Endothelial cell of umbilical vein (primary cell): ENCODE data around the gene RBM20. TPM values are rescaled to one million over a fixed set of nuclear protein-coding genes. Genes with fewer than 3 reads are reported as not detected.

Experiments used
- BruUV-seq: library from RNA; stranded (reverse); fragments of 400-500 nt; replicated peaks from 2 replicates; lab custom pipeline; 2021; lab: Mats Ljungman, UMichigan
- CTCF ChIA-PET: fragments of 300-600, 350-600 bp; sonication (Branson Sonifier 250); formaldehyde crosslinking; loops from one replicate; lab custom pipeline; 2021; ENCODE audit warnings: antibody characterized with exemption, inconsistent platforms; lab: Charles Lee
- POLR2A ChIA-PET: fragments of 300-600, 350-600 bp; sonication (Branson Sonifier 250); formaldehyde crosslinking; loops from one replicate; lab custom pipeline; 2021; ENCODE audit warnings: antibody characterized with exemption, inconsistent platforms; lab: Charles Lee
- DNase-seq: peaks from one replicate; pipeline ENCODE4 v3.0.0-alpha.2; 2011; ENCODE audit warnings: low read depth, low spot score
- FAIRE-seq: peaks from 2 replicates; lab custom pipeline; 2011; peaks lifted over from hg19 to GRCh38; lab: Jason Lieb, UNC
- H2AFZ ChIP-seq: 2 replicates; pipeline ENCODE4 v1.6.0; 2012; ENCODE audit warnings: low read depth, low read length, control low read depth, inconsistent platforms
- H3K27ac ChIP-seq: 2 replicates; pipeline ENCODE4 v1.5.1; 2011; ENCODE audit warnings: low read depth, mild to moderate bottlenecking, control low read depth, low read length, moderate library complexity; ENCODE audit not compliant: insufficient read depth
- H3K27me3 ChIP-seq, 2 experiments: 2 replicates each; pipeline versions ENCODE4 v1.6.0 to v1.6.1; 2011; ENCODE audit warnings: low read length in 2 of 2, mixed read lengths in 1 of 2; ENCODE audit not compliant: control insufficient read depth in 2 of 2, insufficient read depth in 2 of 2
- H3K36me3 ChIP-seq, 2 experiments: 2 replicates in 1 of 2; 3 replicates in 1 of 2; pipeline ENCODE4 v1.5.1; 2011; ENCODE audit warnings: low read length in 2 of 2, mild to moderate bottlenecking in 1 of 2, moderate library complexity in 1 of 2; ENCODE audit not compliant: control insufficient read depth in 2 of 2, insufficient read depth in 2 of 2; ENCODE audit errors: extremely low read depth in 1 of 2
- H3K4me1 ChIP-seq: 3 replicates; pipeline ENCODE4 v1.5.1; 2011; ENCODE audit warnings: mild to moderate bottlenecking, low read length; ENCODE audit not compliant: control insufficient read depth, insufficient read depth; ENCODE audit errors: extremely low read depth
- H3K4me2 ChIP-seq: 2 replicates; pipeline ENCODE4 v1.6.1; 2011; ENCODE audit warnings: low read length, control low read depth, mixed read lengths; ENCODE audit not compliant: insufficient read depth
- H3K4me3 ChIP-seq, 3 experiments: fragments of 200-600 bp in 1 of 3; sonication (generic), shearing (Covaris generic) in 1 of 3; replicated peaks in 1 of 3; 2 replicates each; pipeline ENCODE4 v1.5.1; 2011 to 2016; ENCODE audit warnings: control low read depth in 3 of 3, low read length in 3 of 3, mild to moderate bottlenecking in 2 of 3, inconsistent platforms in 1 of 3, low read depth in 1 of 3, moderate library complexity in 1 of 3; ENCODE audit not compliant: insufficient read depth in 1 of 3
- H3K79me2 ChIP-seq: 2 replicates; pipeline ENCODE4 v1.6.0; 2012; ENCODE audit warnings: low read length, inconsistent platforms; ENCODE audit not compliant: control insufficient read depth, insufficient read depth
- H3K9ac ChIP-seq: replicated peaks from 2 replicates; pipeline ENCODE3; 2011; ENCODE audit warnings: low read length, control low read depth; ENCODE audit not compliant: insufficient read depth; ENCODE audit errors: extremely low read depth
- H3K9me1 ChIP-seq: replicated peaks from 3 replicates; pipeline ENCODE4 v1.6.0; 2011; ENCODE audit warnings: mild to moderate bottlenecking, low read length; ENCODE audit not compliant: control insufficient read depth, insufficient read depth; ENCODE audit errors: extremely low read depth
- H3K9me3 ChIP-seq: replicated peaks from 2 replicates; pipeline ENCODE4 v1.5.1; 2012; ENCODE audit warnings: low read length, inconsistent platforms; ENCODE audit not compliant: control insufficient read depth, insufficient read depth
- H4K20me1 ChIP-seq: replicated peaks from 2 replicates; pipeline ENCODE3; 2011; ENCODE audit warnings: mild to moderate bottlenecking, low read length; ENCODE audit not compliant: control insufficient read depth, insufficient read depth; ENCODE audit errors: extremely low read depth
- CTCF ChIP-seq, 2 donors: IDR thresholded peaks; 1 replicate in 1 of 2; 2 replicates in 1 of 2; pipeline ENCODE4 v1.5.1; 2011; ENCODE audit warnings: low read length in 2 of 2, mild to moderate bottlenecking in 2 of 2, moderate library complexity in 2 of 2, control low read depth in 1 of 2, inconsistent platforms in 1 of 2, low read depth in 1 of 2; ENCODE audit not compliant: insufficient read depth in 1 of 2; ENCODE audit errors: extremely low read depth in 1 of 2
- EZH2 ChIP-seq: IDR thresholded peaks from 2 replicates; pipeline ENCODE4 v1.6.1; 2012; ENCODE audit warnings: borderline replicate concordance, low read depth, mild to moderate bottlenecking, moderate library complexity, low read length, inconsistent platforms; ENCODE audit not compliant: severe bottlenecking
- FOS ChIP-seq: IDR thresholded peaks from 2 replicates; pipeline ENCODE4 v1.6.1; 2011; ENCODE audit warnings: mild to moderate bottlenecking, low read length, moderate library complexity, borderline replicate concordance; ENCODE audit not compliant: insufficient read depth
- GATA2 ChIP-seq: IDR thresholded peaks from 2 replicates; pipeline ENCODE4 v1.7.0; 2011; ENCODE audit warnings: low read depth, mild to moderate bottlenecking, moderate library complexity, mixed read lengths, low read length; ENCODE audit not compliant: insufficient read length, insufficient read depth
- JUN ChIP-seq: IDR thresholded peaks from 2 replicates; pipeline ENCODE4 v1.6.1; 2011; ENCODE audit warnings: borderline replicate concordance, low read depth; ENCODE audit not compliant: insufficient read length, insufficient read depth
- MYC ChIP-seq: IDR thresholded peaks from one replicate; pipeline ENCODE4 v1.6.1; 2011; ENCODE audit warnings: mild to moderate bottlenecking, low read depth, low read length
- POLR2A ChIP-seq: IDR thresholded peaks from 2 replicates; pipeline ENCODE4 v1.6.1; 2012; ENCODE audit warnings: low read depth, mild to moderate bottlenecking, control low read depth, low read length
- POLR2AphosphoS5 ChIP-seq: IDR thresholded peaks from 2 replicates; pipeline ENCODE4 v1.6.1; 2012; ENCODE audit warnings: low read depth, mild to moderate bottlenecking, control low read depth, low read length, moderate library complexity; ENCODE audit not compliant: insufficient read depth
- dilution Hi-C: fragments of 300-500 bp; cut with MboI; formaldehyde crosslinking; loops from one replicate; pipeline ENCODE4 v1.15.0; 2019; ENCODE audit warnings: low sequenced_read_pairs; ENCODE audit not compliant: extremely low pct_ligation_motif_present
- intact Hi-C: fragments of 100-400 bp; cut with micrococcal nuclease; formaldehyde crosslinking; loops from one replicate; pipeline ENCODE4 v1.10.0; 2022
- polyA plus RNA-seq, 4 experiments: library from polyadenylated mRNA; depleted of rRNA in 3 of 4; stranded (reverse) in 3 of 4; unstranded in 1 of 4; fragments of >200 nt; gene quantifications; 2 replicates each; pipeline versions ENCODE4 v1.2.1 to v1.2.3, GENCODE V29; 2011 to 2012; ENCODE audit warnings: missing spikeins in 1 of 4
- total RNA-seq: library from RNA; stranded (reverse); gene quantifications from 2 replicates; pipeline ENCODE4 v1.2.3, GENCODE V29; 2021
- TF ChIP-seq, protein P1 (sequence below): IDR thresholded peaks from 2 replicates; pipeline ENCODE4 v1.6.1; 2011; ENCODE audit not compliant: insufficient read depth, insufficient read length

RBM20 gene
- total and polyA plus RNA-seq, 2 donors (not counting 3 experiments of a cell fraction or from before 2014, with no cell fraction given), result 0.04 TPM; not detected in 1

DNA sequence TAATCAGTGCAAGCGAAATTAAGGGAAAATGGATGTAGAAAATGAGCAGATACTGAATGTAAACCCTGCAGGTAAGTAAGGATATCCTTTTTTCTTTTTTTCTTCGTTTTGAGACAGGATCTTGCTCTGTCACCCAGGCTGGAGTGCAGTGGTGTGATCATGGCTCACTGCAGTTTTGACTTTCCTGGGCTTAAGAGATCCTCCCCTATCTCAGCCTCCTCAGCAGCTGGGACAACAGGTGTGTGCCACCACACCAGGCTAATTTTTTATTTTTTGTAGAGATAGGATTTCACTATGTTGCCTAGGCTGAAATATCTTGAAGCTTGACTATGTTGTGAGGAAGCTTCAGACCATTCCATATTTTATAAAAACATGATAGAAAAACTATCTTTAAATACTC lies 231.9 kb downstream of the RBM20 start:
- TF ChIP-seq POLR2A (no peak), POLR2AphosphoS5 (no peak), CTCF (IDR thresholded peaks at IDR 0.05; ENCODE audit: extremely low read depth in 1 of 2, insufficient read depth in 1 of 2, low read depth in 1 of 2, low read length in 2 of 2) (no peak), MYC (no peak), GATA2 (no peak), FOS (no peak), JUN (no peak), EZH2 (no peak)
- TF ChIP-seq, protein P1, sequence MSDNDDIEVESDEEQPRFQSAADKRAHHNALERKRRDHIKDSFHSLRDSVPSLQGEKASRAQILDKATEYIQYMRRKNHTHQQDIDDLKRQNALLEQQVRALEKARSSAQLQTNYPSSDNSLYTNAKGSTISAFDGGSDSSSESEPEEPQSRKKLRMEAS, result no peak
- H3K4me1 ChIP-seq, result peaks cover 19% of the 10 kb centered on the region
- H3K27me3 ChIP-seq, result peaks cover 0 to 3% of the 10 kb centered on the region in 2 experiments
- no peaks in the 10 kb centered on the region for H3K9me3 ChIP-seq
- DNase-seq (no peak), FAIRE-seq (no peak)
- no peak overlapping the region for H2AFZ ChIP-seq
- intact Hi-C loops, result no loop called here
- no peaks in the 10 kb centered on the region for H4K20me1 ChIP-seq
- no peaks in the 10 kb centered on the region for H3K79me2 ChIP-seq
- BruUV-seq, result no TSS peak
- POLR2A ChIA-PET, result no interaction called here
- H3K4me2 ChIP-seq, result no peak overlapping the region
- no peaks in the 10 kb centered on the region for H3K9me1 ChIP-seq
- H3K27ac ChIP-seq, result no peak overlapping the region
- no peak overlapping the region for H3K9ac ChIP-seq
- H3K4me3 ChIP-seq, result no peak overlapping the region
- dilution Hi-C loops, result no loop called here
- H3K36me3 ChIP-seq, result no peaks in the 10 kb centered on the region
- CTCF ChIA-PET, result interaction anchor here (1.0 to 1.3 kb wide), 2 partner anchors 16 to 117 kb away, joined by 3 read pairs; no protein-coding TSS in a partner anchor
